GM21360 (cell line): ENCODE results near the gene CDO1.

Experiments
- ATAC-seq: cut with Tn5 transposase; IDR thresholded peaks from one replicate; pipeline ENCODE4 v1.9.1; 2021; ENCODE audit warnings: mild to moderate bottlenecking, moderate library complexity; ENCODE audit not compliant: unreplicated experiment

Gene CDO1

DNA sequence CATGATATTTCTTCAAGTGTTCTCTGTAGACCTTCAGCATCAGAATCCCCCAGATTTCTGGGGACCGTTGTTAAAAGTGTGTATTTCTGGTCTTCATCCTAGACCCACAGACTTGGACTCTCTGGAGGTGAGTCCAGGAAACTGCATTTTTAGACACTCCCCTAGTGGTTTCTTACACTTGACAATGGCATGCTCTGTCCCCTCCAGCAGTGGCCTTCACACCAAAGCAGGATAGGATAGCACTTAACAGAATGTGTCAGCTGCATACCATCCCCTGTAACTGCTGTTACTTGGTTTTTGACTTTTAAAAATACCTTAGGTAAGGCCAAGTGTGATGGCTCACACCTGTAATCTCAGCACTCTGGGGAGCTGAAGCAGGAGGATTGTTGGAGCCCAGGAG, 20.8 kb downstream of the CDO1 start:
- no peak for ATAC-seq

DNA sequence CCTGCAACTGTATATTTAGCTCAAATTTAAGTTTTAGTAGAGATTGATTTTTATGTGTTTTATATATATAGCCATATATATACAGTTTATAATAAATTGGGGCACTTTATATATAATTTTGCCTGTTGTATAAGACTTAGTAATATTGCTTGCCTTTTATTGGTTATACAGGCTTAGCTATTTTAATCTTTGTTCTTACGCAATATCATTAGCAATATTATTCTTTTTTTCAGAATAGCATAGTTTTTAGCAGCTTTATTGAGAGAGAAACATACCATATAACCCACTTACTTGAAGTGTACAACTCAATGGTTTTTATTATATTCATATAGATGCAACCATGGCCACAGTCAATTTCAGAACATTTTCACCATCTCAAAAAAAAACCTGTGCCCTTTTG, 28.0 kb downstream of the CDO1 start:
- no peak for ATAC-seq

DNA sequence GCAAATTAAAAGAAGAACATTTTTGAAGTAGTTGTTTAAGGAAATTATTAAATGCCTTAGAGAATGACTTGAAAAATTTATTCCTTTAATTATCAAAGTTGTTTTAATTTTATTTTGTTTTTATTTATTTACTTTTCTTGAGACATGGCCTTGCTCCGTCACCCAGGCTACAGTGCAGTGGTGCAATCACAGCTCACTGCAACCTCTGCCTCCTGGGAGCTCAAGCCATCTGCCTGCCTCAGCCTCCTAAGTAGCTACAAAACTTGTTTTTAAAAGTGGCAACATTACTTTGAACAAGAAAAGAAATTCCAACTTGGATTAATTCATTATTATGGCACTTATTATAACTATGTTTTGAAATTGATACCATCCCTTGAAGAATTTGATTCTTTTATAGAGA, 29.0 kb downstream of the CDO1 start:
- ATAC-seq, result no peak

DNA sequence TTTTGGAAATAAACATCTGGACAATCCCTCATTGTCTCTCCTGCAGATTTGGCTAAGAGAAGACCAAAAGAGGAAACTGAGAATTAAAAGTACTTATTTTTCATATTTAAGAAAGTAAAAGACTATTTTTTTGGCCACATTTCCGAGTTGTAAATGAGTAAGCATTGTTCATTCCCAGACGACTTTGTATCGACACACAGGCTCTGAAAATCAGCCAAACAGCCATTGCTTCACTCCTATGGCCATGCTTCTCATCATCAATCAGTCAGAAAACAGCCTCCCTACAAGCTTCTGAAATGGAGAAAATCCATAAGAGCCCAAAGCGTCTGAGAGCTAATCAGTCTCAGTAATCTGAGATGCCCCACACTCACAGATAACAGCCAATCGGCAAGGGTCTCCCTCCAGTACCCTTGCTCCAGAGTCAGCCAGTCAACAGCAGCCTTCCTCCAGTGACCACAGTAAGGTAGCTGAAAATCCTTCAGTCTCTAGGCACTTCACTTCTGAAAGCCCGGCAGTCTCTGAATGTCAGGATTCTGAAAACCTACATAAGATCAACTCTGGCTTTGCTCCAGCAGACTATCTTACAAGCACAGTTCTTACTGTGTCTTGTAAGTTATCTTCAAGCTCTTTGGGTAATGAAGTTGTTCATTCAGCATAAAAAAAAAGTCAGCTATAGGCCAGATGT, 30.9 kb downstream of the CDO1 start:
- no peak for ATAC-seq

DNA sequence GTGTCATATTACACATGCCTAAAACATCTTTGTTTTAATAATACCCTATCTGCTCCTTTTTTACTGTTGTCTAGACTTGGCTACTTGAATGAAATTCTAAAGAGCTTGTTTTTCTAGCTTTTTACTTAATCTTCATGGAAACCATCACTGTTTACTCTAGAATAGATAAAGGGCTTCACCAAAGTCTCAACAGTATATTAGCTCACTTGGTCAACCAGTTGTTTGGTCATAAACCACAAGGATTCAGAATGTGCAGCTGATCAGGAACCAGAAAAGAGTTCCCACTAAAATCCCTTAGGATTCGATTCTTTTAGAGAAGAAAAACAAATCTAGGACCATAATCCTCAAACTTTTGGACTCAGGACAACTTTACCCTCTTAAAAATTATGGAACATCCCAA, 38.0 kb downstream of the CDO1 start:
- no peak for ATAC-seq

DNA sequence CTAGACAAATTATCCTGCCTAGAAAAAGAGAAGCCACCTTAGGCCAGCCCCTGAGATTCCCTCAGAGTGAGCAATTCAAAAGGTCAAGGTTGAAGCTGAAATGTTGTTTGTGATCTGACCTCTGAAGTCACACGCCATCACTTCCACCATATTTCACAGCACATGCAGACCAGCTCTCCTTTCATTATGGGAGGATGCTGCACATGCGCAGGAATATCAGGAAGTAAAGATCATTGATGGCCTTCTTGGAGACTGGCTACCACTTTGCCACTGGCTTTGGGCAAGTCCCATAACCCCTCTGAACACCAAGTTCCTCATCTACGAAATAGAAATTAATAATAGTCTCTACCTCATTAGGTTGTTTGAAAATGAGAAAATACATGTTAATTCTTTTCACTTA, 39.5 kb downstream of the CDO1 start:
- no peak for ATAC-seq

DNA sequence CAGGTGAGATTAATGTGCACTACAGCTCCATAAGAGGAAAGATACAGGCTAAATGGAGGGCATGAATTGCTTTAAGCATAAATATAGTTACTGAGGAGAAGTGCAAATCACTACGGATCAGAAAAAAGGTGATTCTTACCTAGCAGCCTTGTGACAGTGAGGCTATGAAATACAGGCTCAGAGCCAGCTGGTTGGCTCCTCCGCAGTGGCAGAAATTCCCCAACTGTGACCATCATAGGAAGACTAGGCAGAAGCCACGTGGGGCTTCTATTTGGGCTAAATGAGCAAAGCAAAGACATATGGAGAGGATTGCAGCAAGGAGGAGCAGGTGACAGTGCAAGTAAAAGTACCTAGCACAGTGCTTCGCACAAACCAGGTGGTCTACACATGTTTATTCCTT, 40.5 kb downstream of the CDO1 start:
- ATAC-seq, result no peak

DNA sequence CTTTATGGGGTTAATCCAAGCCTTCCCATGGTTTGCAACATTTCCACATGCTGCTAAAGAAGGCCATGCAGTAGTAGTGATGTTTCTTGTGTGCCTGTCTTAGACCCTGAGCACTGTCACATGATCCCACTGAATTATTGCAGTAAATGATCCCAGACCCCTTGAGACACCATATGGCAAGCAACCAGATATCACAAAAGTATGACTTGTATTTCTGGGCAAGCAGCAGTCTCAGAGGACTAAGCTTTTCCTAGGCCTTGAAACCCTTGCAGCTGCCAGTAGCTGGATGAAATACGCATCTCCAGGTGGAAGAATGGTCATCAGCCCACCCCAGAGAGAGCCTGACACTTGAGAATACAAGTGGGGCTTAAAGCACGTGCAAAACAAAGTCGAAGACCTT, 41.8 kb downstream of the CDO1 start:
- ATAC-seq, result no peak

DNA sequence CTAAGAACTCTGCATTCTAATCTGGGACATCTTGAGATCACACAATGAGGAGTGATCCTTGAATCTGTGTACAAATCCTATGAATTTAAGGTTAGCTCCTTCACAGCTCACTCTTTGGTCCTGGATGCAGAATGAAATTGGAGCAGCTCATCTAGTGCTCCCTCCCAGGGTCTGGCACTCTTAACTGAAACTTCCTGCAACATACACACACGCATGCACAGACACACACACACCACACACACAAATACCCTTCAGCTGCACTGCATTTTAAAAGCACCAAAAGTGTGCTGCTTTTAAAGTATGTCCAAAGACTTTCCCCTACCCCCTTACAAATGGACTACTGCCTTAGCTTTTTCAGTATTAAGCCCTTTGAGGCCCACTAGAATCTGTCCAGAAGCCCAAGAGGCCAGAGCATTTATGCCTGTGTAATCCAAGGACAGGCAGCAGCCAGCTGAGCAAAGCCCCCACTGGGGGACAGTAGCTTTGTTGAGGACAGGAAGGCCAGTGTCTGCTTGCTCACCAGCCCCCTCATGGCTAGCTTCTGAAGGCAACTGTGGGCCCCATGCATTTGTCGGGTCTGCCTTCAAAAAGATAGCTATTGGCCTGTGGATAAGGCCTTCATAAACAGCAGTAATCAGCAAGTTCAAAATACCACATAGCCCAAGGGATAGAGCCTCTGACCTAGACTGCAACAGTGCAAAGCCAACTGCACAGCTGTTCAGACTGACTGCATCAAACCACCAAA, 43.6 kb downstream of the CDO1 start:
- ATAC-seq, result no peak

DNA sequence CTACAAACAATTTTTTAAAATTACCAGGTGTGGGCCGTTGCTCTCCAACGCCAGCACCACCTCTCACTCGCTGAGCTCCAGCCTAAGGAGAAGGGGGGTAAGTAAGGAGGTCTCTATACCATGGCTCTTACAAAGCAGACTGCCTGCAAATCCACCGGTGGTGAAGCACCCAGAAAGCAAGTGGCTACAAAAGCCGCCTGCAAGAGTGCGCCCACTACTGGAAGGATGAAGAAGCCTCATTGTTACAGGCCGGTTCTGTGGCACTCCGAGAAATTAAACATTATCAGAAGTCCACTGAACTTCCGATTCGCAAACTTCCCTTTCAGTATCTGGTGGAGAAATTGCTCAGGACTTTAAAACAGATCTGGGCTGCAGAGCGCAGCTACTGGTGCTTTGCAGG, 46.0 kb downstream of the CDO1 start:
- ATAC-seq, result no peak

DNA sequence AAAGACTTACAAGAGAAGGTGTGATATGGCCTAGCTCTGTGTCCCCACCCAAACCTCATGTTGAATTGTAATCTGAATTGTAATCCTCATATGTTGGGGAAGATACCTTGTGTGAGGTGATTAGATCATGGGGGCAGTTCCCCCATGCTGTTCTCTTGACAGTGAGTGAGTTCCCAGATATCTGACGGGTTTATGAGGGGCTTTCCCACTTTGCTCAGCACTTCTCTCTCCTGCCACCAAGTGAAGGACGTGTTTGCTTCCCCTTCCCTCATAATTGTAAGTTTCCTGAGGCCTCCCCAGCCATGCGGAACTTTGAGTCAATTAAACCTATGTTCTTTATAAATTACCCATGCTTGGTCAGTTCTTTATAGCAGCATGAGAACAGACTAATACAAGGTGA, 49.0 kb downstream of the CDO1 start:
- ATAC-seq, result no peak

DNA sequence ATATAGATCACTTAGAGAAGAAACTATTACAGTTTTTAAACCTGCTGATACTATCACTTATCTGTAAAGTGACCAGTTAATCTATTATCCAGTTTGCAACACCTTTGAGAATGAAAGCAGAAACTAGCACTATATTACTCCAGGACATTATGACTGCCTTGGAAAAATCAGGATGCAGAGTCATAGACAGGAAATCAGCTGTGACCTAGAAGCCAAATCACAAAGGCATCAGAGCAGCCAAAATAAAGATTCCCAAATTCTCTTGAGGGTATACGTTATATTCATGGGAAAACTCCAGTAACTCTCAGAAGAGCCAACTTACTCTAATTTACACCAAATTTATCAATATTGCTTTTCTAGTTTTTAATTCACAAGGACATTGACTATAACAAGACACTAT, 49.9 kb downstream of the CDO1 start:
- ATAC-seq, result no peak

DNA sequence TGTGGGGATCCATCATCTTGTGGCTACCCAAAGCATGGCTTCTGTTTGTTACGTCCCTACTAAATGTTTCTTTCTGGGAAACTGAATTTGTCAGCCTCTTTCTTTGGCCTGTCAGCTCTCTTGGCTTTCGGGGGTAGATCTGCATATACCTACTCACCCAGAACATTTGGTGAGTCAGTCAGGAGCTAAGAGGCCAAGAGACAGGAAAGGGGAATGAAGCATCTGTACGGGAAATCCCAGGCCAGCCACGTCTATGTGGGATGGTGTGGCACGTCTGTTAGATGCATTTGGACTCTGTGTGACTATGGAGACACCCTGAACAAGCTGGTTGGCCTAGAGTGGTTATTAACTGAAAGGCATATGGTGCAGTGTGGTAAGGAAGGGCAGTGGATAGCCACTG, 58.1 kb downstream of the CDO1 start:
- peak; percentile 52 for ATAC-seq

DNA sequence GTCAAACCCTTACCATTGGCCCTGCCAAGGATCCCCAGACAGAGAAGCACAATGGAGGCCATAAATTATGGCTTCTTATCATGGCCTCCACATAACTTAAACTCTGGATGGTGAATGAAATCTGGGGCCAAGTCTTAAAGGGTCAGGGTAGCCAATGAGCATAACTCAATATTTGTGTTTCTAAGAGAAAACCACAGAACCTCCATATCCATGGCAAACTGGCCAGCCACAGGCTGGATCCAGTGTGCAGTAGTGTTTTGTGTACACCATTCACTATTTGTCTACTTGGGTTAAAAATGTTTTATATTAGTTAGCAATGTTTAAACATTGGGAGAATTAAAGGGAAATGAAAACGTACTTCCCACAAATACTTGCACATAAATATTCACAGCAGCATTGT, 60.8 kb downstream of the CDO1 start:
- no peak for ATAC-seq
